GM12872 (cell line): Measurements from ENCODE around the gene UBR3.

Source experiments
- CTCF ChIP-seq: IDR thresholded peaks from 3 replicates; pipeline ENCODE4 v1.5.1; 2011; ENCODE audit warnings: low read depth, mild to moderate bottlenecking, low read length, moderate library complexity; ENCODE audit not compliant: insufficient read depth

Gene UBR3

GRCh38 chr2:170039401-170040172 is 212.3 kb downstream of the UBR3 start:
- no peak for TF ChIP-seq CTCF

- no peak for TF ChIP-seq CTCF
These were observed 217.7 kb downstream of the UBR3 start for GRCh38 chr2:170044751-170045478.

- no peak for TF ChIP-seq CTCF
These were observed 220.2 kb downstream of the UBR3 start for GRCh38 chr2:170047331-170048065.

- no peak for TF ChIP-seq CTCF
These were observed 224.9 kb downstream of the UBR3 start for GRCh38 chr2:170052151-170052550.

- TF ChIP-seq CTCF: no peak
These were observed 227.7 kb downstream of the UBR3 start for GRCh38 chr2:170054997-170055396.

GRCh38 chr2:170056900-170057299 is 229.6 kb downstream of the UBR3 start:
- TF ChIP-seq CTCF: no peak
